NCI-H128 (cell line): Measurements from ENCODE around the gene MYRFL.
"Not testable (repeated sequence)": the region's sequence is repeated elsewhere in the genome, so short reads cannot be mapped to it uniquely, and the experiment has no call there.

Experiments used
- DNase-seq: peaks from one replicate; lab custom pipeline; 2025; ENCODE audit not compliant: unreplicated experiment; lab: John Stamatoyannopoulos, UW

The MYRFL gene

GRCh38 chr12:69840727-69841126 is 15.7 kb downstream of the MYRFL start:
- no peak for DNase-seq

DNA sequence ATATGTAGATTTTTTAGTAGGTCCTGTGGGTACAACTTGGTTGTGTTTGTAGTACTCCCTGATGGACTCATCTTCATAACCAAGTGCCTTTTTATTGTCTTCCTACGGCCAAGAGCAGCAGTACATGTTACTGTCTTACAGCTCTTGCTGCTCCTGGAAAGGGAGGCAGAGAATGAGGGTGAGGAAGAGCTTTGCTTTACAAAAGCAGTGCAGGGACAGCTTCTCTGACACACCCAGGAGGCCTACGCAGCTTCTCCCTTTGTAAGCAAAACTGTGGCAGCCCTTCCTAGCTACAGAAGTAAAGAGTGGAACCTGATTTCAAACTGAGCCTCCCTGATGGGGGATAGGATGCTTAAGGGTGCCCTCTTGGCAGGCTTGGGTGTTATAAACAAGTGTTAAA is 18.6 kb downstream of the MYRFL start:
- no peak for DNase-seq

DNA sequence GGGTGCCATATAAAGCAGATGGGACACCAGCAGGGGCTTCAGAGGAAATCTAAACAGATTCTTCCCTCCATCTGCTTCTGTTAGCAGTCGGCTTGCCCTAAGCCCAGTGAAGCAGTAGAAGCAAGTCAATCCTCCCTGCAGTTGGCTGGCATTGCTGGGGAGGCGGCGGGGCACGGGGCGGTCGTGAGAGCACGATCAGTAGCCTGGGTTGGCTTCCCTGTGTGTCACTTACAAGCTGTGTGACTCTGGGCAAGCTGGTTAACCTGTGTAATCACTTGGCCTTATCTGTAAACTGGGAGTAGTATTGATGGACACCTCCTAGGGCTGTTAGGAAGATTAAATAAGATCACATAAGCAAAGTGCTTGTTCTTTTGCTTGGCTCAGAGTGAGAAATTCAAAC is 19.4 kb downstream of the MYRFL start:
- no peak for DNase-seq

- DNase-seq, result no peak
Observed at GRCh38 chr12:69844836-69845235, 19.8 kb downstream of the MYRFL start.

GRCh38 chr12:69846976-69847375 is 21.9 kb downstream of the MYRFL start:
- no peak for DNase-seq

DNA sequence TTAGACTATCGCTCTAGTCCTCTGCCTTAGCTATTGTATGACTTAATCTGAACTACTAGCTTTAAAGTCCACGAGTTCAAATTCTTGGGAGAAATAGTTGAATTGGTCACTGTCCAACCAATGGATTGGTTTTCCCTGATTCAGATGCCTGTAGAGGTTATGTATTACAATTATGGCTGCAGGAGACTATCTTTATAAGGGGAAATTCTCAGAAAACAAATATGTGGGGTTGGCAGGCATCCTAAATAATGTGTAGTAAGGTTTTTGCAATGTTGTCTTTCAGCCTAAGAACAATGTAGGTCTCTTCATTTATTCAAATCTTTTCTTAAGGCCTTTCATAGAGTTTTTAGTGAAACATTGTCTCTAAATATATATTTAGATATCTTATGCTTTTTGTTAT is 26.9 kb downstream of the MYRFL start:
- DNase-seq, result no peak

DNA sequence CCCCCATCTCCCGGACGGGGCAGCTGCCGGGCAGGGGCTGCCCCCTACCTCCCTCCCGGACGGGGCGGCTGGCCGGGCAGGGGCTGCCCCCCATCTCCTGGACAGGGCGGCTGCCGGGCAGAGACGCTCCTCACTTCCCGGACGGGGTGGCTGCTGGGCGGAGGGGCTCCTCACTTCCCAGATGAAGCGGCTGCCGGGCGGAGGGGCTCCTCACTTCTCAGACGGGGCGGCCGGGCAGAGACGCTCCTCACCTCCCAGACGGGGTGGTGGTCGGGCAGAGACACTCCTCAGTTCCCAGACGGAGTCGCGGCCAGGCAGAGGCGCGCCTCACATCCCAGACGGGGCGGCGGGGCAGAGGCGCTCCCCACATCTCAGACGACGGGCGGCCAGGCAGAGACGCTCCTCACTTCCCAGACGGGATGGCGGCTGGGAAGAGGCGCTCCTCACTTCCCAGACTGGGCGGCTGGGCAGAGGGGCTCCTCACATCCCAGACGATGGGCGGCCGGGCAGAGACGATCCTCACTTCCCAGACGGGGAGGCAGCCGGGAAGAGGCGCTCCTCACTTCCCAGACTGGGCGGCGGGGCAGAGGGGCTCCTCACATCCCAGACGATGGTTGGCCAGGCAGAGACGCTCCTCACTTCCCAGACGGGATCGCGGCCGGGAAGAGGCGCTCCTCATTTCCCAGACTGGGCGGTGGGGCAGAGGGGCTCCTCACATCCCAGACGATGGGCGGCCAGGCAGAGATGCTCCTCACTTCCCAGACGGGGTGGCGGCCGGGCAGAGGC is 28.3 kb downstream of the MYRFL start:
- DNase-seq, result not testable (repeated sequence)

DNA sequence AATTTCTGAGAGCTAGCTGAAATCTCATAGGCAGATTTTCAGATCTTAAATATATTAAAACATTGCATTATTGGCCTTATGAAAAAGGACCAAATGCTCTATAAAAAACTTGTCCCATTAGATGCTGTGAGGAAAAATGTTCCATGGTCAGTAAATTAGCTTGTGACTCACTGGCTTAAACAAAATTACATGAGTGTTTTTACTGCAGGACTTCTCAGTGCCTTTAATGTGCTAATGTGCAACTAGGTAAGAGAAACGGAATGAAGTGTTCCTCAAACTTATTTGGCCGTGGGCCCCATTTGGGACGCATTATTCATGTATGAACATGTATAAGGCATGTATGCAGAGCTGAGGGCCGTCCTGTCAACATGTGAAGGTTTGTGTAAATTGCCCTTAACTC is 41.7 kb downstream of the MYRFL start:
- no peak for DNase-seq

DNA sequence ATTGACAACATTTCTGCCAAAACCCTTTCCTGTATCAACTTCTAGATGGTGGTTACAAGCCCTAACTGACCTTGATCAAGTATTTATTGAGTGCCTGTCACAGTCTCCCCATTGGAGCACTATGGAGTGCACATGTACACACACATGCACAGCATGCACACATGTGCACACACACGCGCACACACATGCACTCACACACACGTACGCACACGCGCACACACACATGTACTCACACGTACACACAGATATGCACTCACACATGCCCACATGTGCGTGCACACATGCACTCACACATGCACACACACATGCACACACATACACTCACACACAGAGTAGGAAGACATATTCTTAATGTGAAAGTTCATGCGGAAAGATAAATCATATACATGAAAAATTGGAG is 43.7 kb downstream of the MYRFL start:
- no peak for DNase-seq

DNA sequence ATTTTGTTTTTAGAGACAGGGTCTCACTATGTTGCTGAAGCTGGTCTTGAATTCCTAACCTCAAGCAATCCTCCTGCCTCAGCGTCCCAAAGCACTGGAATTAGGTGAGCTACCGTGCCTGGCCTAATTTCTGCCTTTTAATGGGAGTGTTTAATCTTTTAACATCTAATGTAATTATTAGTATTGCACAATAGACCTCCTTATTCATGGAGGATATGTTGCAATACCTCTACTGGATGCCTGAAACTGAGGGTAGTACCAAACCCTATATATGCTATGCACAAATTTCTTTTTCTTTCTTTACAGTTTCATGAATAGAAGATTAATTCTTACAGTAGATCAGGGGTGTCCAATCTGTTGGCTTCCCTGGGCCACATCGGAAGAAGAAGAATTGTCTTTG is 47.8 kb downstream of the MYRFL start:
- DNase-seq, result no peak

DNA sequence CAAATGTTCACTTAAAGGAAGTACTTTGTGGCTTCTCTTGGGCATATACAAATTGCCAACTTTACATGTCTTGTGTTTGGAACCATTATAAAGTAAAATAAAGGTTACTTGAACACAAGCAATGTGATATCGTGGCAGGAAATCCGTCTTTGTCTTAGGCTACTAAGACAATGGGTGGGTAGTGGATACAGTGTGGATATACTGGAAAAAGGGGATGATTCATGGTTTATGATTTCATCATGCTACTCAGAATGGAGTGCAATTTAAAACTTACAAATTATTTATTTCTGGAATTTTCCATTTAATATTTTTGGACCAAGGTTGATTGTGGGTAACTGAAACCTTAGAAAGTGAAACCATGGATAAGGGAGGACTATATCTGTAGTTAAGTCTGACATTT is 48.4 kb downstream of the MYRFL start:
- DNase-seq, result no peak

DNA sequence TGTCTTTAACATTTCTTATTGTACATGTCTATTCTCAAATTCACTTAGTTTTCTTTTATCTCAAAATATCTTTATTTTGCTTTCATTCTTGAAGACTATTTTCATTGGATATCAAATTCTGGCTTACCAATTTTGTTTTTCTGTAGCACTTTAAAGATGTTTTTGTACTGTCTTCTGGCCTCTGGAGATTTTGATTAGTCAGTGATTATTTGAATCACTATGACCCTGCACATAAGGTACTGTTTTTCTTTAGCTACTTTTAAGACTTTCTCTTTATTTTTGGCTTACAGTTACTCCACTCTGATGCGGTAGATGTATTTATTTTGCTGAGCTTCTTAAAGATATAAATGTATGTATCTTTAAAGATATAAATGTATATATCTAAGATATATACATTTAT is 49.6 kb downstream of the MYRFL start:
- DNase-seq, result no peak

DNA sequence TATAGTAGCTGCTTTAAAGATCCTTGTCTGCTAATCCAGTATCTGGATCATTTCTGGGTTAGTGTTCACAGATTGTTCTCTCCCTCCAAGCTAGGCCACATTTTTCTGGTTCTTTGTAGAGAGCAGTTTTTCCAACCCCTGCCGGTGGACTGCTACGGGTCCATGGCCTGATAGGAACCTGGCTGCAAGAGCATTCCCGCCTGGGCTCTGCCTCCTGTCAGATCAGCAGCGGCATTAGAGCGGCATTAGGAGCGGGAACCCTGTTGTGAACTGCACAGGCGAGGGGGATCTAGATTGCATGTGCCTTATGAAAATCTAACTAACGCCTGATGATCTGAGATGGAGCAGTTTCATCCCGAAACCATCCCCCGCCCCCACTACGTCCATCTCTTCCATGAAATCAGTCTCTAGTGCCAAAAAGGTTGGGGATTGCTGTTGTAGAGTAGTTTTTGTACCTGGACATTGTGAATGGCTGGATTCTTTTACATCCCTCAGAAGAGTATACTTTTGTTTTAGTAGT is 50.4 kb downstream of the MYRFL start:
- no peak for DNase-seq

DNA sequence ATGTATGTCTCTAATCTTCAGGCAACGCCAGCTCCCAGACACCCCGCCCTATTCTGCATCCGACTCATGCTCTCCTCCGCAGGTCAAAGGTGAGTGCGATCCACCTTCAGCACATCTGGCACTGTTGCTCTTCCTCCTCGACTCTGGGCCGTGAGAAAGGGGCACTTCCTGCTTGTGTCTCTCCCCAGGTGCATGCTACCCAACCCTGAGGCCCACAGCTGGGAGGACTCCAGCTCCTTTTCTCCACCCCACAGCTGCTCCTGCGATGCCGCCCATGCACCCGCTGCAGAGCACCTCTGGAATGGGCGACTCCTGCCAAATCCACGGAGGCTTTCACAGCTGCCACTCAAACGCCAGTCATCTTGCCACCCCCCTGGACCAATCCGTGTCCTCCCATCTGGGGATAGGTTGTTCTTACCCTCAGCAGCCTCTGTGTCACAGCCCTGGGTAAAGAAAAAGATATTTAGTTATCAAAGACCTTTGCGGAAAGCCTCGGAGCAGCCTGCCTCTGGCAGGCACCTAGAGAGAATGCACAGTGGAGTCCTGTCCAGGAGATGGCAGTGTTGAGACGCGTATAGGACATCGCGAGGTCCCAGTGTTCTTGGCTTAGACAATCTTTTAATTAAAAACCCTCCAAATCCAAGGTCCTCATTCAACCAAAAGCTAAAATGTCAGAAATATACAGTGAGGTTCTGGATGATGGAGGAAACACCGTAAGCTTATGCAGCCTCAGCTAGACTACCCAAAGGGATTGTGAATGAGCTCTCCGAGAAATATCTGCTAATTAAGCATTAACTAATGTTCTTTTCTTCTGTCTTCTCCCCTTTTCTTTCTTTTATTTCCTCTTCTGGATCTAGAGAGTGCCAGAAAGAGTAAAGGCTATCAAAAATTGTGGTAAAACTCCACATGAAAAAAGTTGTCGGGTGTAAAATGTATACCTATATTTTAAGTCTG is 54.3 kb downstream of the MYRFL start:
- DNase-seq, result peak; percentile 65

- DNase-seq, result no peak
Observed at GRCh38 chr12:69880571-69880970, 55.5 kb downstream of the MYRFL start.

GRCh38 chr12:69881771-69882170 is 56.7 kb downstream of the MYRFL start:
- DNase-seq, result no peak

GRCh38 chr12:69884386-69884785 is 59.4 kb downstream of the MYRFL start:
- DNase-seq, result no peak

GRCh38 chr12:69885658-69886057 is 60.6 kb downstream of the MYRFL start:
- no peak for DNase-seq

DNA sequence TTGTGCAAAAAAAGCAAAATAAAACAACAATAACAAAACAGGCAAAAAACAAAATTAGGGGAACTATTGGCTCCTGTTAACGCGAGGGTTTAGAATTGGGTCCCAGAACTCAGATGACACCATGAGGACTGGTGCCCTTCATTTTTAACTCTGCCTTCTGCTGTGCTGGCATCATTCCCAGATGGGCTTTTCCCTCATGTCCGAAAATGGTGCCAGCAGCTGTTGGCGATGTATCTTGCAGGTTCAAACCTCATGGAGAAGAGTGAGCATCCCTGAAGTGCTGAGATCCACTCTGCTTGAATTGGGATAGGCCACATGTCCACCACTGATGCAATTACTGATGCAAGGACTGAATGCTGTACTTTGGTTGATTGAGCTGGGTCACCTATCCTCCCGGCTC is 61.1 kb downstream of the MYRFL start:
- no peak for DNase-seq

DNA sequence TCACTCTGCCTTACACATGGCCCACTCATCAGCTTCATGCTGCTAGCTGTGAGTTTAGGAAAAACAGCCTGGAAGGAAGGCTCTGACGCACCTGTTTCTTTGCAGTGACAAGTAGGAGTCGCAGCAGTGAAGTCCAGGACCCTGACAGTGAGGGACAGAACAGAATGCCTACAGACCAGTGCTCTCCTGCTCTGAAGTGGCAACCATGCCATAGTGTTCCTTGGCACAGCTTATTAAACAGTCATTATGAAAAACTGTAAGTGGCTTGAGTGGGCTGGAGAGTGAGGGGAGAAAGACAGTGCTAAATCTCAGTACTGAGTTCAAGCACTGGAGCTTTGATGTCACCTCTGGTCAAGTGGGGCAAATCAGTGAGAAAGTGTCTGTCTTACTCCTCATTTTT is 61.7 kb downstream of the MYRFL start:
- DNase-seq, result no peak

GRCh38 chr12:69888901-69889300 is 63.9 kb downstream of the MYRFL start:
- DNase-seq, result no peak

DNA sequence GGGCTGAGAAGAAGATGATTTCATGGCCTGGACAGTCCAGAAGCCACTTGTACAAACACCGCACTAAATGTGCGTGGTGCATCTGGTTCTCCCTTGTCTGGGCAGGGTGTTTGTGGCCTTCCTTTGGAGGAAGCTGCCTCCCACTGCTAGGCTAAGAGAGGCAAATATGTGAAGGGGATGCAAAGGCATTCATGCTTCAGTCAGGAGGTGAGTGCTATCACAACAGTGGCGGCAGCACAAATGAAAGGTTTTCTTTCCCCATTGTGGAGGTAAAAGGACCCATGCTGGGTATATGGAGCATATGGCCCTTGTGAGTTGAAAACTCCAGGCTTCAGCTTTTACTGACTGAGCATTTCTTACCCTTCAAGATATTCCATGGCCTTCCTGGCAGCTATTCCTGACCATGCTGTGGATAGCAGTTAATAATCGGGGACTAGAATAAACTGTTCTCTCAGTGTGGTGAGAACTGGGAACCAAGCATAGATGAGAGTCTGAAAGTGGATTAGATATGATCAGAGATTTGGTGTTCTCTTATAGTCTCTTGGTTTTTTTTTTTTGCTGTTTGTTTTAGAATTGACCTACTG is 69.9 kb downstream of the MYRFL start:
- no peak for DNase-seq
